ENCODE results near the gene NSRP1.
A peak's percentile ranks its signal among the peaks of the same experiment; 100 is the strongest.
"Not testable (repeated sequence)": the region's sequence is repeated elsewhere in the genome, so short reads cannot be mapped to it uniquely, and the experiment has no call there.

Gene NSRP1

DNA sequence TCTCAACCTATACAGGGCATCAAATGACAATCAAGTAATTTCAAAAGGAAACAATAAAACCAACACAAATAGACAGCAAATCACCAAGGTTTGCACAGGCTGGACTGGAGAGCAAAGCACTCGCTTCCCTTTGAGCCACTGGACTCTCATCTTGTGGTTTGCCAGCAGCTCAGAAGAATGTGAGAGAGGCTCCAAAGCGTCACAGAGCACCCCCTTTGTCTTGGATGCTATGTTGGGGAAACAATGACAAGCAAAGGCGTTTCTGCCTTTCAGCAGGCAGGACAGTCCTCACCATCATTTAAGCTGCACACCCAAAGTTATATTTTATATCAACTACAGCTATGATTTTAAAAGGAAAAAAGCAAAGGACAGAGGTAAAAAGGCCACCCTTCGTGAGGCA is 105.6 kb downstream of the NSRP1 start:
- no peak for DNase-seq

GRCh38 chr17:30222721-30223175 is 106.1 kb downstream of the NSRP1 start:
- DNase-seq: no peak

- no peak for DNase-seq
Measured at GRCh38 chr17:30224419-30224960, 107.9 kb downstream of the NSRP1 start.

GRCh38 chr17:30225112-30225511 is 108.5 kb downstream of the NSRP1 start:
- peak in 1 of 51 donors; percentile 1 for DNase-seq

GRCh38 chr17:30225919-30226553 is 109.4 kb downstream of the NSRP1 start:
- no peak for DNase-seq

- no peak for DNase-seq
Measured at GRCh38 chr17:30226878-30227277, 110.3 kb downstream of the NSRP1 start.

DNA sequence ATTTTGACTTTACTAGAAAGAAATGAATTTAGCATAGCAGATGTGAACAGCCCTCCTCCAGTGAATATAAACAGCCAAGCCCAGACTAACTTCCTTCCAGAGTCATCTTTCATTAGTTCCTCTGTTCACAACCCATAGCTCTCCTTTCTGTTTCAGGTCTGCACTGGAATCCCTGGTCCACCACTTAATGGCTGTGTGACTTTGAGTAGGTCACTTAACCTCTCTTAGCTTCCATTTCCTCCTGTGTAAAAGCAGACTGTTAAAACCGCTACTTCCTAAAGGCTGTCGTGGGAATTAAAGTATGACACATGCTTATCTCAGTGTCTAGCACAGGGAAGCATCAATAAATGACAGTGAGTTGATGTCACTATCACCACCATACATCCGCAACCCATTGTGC is 111.4 kb downstream of the NSRP1 start:
- DNase-seq: no peak

DNA sequence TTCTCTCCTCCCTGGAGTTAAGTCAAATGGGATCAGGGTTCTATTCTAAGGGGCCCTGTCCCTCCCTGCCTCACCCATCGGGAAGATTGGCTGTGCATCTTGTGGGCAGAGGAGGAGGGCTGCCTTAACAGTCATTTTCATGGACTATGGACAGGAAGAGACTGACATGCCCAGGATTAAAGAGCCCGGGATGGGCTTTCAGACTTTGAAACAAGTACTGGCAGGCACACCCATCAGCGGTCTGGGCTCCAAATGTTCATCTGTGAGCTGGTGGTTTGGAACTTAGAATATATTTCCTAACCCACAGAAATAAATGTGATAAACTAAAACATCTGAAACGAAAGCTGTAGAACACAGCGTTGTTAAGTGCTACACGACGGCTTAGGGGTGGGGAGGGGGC is 112.4 kb downstream of the NSRP1 start:
- DNase-seq: no peak

DNA sequence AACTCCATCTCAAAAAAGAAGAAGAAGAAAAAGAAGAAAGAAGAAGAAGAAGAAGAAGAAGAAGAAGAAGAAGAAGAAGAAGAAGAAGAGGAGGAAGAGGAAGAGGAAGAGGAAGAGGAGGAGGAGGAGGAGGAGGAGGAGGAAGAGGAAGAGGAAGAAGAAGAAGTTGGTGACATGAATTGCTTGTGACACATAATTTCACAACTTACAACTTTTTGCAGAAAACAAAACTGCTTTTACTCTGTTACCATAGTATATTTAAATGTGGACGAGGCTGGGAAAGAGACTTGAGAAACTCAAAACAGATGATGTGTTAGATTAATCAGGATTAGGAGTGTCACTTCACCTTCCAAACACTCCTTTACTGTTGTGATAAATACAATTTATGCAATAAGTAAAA is 113.4 kb downstream of the NSRP1 start:
- not testable (repeated sequence) for DNase-seq

DNA sequence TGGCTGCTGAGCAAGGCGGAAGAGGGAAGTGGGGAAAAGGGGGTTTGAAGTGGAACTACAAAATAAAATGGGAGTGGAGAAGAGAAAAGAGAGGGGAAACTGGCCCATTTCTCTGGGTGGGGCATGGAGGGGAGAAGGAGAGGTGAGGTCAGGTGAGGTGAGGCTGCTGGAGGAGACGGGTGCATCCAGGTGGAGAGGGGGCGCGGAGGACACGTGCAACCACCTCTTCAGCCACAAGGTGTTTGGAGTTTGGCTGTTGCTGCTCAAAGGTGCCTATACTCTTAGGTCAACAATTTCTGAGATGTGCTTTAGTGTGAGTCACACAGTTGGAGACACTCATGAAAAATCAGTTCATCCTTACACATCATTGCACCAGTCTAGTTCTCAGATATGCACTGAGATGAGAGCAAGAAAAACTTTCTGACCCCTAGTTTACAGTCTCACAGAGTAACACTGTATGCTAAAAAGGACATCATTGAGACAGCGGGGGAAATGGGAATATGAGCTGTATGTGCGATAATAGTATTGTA is 114.0 kb downstream of the NSRP1 start:
- no peak for DNase-seq

- no peak for DNase-seq
Measured at GRCh38 chr17:30232015-30232823, 115.6 kb downstream of the NSRP1 start.

DNA sequence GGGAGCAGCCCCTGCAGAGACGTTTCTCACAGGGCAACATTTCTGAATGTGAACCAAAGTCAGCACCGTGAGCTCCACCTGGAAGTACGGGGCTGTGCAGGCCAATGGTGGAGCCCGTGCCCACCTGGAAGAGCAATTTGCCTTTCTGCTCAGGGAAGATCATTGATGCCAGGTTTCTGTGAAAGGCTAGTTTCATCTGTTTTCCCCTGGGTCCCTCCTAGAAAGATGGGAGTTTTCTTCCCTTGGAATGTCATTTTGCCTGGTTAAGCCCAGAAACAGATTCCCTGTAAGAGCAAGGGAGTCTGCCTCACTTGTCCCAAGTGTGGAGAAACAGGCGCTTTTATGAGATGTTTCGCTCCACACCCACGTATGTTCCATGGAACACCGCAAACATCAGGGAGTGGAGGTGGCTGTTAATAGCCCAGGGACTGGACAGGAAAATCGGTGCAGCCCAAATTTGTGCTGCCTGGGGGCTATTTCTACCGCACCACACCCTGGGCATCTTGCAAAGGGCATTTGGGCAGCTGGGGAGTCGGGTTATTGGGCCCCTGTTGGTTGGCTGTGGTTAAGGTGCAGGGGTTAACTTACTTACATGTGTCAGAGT is 116.3 kb downstream of the NSRP1 start:
- no peak for DNase-seq

GRCh38 chr17:30234296-30234695 is 117.7 kb downstream of the NSRP1 start:
- DNase-seq: no peak

DNA sequence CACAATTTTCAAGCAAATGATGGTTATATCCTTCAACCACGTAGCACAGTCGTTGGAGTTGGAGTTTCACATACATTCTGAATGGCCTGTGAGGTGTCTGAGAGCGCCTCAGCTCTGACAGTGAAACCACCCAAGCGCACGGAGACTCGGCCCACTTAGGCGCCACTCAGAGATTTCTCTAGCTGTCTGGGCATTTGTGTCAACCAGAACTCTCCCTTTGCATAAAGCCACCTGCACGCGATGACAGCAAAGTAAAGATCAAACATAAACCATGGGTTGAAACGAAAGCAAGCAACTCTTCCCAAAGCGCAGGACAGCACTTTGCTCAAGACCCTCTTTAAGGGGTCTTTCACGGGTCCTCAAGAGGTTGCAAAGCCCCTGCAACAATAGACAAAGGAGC is 118.3 kb downstream of the NSRP1 start:
- no peak for DNase-seq

DNA sequence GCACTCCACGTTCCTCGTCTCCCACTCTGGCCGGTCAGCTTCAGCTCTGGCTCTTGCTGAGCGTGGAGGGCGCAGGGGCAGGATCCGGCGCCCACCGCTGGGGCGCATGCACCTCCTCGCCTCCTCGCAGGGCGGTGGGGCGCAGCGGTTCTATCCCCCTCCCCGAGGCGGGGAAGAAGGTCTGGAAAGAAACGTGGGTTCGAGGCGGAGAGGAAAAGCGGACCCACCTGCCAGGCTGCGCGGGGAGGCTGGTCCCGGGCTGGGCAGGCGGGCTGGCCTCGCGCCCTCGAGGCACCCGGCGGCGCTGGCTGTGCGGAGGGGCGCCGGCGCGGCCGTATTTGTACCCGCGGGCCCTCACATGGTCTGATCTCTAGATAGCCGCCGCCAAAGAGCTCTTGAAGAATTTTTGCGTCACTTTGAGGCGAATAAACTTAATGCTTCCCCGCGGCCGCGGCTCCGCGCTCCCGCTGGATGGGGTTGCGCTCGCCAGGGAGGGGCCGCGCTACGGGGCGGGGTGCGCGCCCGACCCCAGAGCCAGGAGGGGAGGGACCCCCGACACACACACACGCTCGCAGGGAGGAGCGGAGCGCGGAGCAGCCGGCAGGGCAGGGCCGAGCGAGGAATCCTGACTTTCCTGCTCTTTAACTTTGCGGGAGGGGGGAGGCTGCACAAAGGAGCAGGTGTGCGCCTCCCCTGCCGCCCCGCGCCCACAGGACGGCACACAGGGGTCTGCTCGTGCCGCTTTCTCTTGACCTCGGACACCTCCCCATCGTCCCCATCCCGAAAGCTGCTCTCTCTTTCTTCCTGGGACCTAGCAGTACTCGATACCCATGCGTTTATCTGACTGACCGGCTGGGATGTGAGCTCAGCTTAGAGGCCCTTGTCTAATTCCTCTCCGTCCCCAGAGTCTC is 119.0 kb downstream of the NSRP1 start, which contains the start of gene SLC6A4:
TSS of gene SLC6A4 (minus strand) at position 312 of the 911 bp plus-strand sequence. CDS start 13,739 bp downstream, outside the sequence.
- DNase-seq: no peak
